A172 (cell line): ENCODE data around the gene EFNA5. TPM values are rescaled to one million over a fixed set of nuclear protein-coding genes. Genes with fewer than 3 reads are reported as not detected.

Source experiments
- DNase-seq: peaks from one replicate; pipeline ENCODE4 v3.0.0-alpha.2; 2015; ENCODE audit warnings: low spot score
- total RNA-seq: library from RNA; depleted of rRNA; stranded (reverse); fragments of >200 nt; shearing (Covaris generic); gene quantifications from 2 replicates; pipeline ENCODE4 v1.2.3, GENCODE V29; 2014

EFNA5 gene
- total RNA-seq, 1 experiment from 2014 or later, result 3.4 TPM

GRCh38 chr5:107672211-107673038 lies 1.7 kb upstream of the EFNA5 start:
- DNase-seq, result peak; percentile 97

DNA sequence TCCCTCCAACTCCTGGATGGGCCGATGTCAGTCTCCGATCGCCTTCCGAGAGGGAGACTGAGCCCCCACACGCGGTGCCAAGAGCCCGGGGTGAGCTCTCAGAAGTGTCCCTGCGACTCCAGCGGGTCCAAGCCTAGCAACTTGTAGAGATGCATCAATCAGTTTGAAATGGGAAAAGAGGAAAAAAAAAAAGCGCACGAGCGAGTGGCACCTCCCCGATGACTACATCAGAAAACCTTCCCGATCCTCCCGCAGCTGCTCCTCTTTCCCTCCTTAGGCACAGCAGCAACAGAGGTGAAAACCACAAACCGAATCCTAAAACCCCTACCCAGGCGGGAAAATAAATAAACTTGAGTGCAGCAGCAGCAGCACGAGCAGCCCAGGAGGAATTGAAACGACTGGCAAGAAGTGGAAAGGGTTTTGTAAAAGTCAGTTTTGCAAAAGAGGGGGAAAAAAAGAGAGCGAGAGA lies 1.0 kb upstream of the EFNA5 start:
- peak; percentile 66 for DNase-seq

- peak; percentile 26 for DNase-seq
These were observed 428 bp downstream of the EFNA5 start for GRCh38 chr5:107670087-107670931.

DNA sequence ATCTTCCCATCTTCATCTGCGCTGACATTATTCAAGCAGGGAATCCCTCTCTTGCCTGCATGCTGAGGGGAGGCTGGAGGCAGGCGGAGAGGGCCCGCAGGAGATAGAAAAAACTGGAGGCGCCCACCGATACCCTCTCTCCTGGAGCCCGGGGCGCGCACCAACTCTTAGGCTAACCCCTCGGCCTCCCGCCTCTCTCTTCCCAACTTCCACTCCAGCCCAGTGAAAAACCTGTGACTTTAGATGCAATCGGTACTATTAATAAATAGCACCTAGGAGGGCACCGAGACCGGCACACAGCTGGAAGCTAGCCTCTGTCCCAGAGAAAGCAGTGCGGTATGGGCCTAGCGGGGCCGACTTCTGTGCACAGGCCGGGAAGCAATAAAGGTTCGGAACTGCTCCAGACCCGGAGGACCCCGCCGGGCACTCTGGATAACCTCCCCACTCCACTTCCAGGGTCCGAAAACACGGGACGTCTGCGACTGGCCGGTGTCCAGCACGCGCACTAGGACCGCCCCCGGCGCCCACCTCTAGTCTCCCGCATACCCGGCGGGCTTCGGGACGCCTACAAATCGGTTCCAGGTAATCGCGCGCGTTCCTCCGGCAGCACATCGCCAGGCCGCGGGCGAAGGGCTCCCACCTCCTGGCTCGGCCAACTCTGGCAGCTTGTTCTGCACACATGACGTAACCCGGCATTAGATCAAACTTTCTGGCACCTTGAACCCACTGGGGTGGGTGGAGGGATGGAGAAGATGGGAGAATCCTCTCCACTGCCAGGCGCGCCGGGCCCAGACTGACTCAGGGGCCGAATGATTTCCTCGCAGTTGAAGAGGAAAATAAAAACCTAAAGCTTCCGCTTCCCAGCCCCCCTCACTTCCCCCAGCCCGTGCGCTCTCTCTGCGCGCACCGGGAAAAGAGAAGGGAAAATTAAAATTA lies 1.4 kb downstream of the EFNA5 start:
- peak; percentile 40 for DNase-seq

- no peak for DNase-seq
These were observed 2.3 kb downstream of the EFNA5 start for GRCh38 chr5:107668154-107669095.

DNA sequence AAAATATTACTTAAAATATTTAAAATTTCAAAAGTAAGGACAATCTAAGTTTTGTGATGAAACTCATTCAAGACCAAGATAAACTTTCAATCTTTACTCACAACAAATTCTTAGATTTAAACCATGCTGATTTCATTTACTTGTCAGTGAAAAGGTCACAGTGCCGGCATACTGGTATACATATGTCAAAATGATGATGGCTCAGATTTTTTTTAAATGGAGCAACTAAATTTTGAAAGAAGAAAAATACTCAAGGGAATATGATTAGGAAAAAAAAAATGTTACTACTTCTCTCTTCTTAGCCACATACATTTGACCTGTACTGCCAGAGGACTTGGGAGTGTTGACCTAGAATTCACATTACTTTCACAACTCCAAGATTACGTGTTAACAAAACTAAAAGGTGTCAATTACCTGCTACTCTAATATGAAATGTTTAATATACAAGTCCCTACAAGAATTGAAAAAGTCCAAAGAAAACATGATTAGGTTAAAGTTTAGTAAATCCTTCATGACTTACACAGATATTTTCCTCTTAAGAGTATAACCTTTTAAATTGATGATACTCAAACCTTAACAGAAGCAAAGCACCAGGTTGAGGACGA lies 4.6 kb downstream of the EFNA5 start:
- no peak for DNase-seq

DNA sequence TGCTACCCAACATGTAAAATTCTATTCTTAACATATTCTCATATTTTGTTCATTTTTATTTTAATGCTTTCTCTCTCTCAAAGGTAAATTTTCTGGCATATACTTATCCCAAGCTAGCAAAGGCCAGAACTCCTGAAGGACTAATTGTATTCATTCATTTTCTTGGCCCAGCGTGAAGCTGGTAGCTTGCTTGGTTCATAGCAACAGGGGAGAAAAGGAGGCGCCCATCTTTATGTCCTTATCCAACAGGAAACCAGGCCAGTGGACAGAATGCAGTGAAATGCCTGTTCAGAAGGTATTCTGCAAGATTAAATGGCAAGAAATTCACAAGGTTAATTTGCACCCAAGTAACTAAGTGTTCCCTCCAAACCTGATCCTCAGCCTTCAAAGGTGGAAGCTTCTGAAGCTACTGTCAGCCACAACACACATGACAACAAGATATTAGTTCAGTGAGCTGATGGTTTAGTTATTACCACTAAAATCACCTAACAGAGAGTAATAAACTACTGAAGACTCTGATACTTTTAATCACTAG lies 5.6 kb downstream of the EFNA5 start:
- no peak for DNase-seq

GRCh38 chr5:107663697-107664096 lies 7.0 kb downstream of the EFNA5 start:
- DNase-seq, result no peak

DNA sequence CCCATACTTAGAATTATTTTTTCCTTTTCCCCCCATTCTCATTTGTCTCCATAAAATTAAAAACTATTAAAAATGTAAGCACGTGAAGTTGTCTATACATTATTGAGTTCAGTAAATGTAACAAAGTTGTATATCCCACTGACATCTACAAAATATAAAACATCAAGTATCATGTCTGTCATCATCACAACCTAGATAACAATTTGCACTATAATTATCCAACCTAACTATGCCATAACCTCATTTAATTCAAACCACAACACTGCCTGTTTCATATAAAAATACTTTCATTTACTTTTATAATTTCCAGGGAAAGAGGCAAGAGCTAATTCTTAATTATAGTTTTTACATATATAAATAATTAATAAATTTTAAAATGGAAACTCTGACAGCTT lies 9.1 kb downstream of the EFNA5 start:
- DNase-seq, result no peak

- DNase-seq, result no peak
These were observed 9.6 kb downstream of the EFNA5 start for GRCh38 chr5:107661038-107661649.

DNA sequence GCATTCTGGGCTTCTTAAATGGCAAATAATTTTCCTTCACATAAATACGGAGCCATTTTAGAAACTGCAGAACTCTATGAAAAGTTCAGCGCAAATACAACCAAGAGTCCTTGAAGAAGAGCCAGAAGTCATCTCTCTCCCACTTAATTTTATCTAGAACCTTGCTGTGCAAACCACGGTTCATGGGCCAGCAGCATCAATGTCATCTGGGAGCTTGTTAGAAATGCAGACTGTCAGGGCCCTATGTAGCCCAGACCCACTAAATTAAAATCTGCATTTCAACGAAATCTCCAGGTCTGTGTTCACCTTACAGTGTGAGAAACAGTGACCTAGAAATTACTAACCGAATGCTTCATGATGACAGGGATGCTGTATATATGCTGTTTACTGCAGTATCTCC lies 12.2 kb downstream of the EFNA5 start:
- no peak for DNase-seq

DNA sequence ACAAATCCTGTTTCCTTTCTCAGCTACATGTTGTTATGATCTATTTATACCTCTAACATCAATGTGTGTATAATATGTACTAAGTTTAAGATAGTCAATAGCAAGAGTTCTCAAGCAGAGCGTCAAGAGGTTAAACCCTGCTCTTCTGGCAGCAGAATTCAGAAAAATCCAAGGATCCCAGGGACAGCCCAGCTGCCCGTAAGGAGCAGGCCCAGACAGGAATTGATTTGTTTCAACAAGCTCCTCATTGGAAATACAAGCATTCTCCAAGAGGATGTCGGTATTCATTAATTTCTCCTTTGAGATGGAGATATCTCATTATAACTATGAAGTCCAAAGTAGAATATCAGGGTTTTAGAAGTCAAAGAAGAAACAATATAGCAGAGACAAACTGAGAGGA lies 14.9 kb downstream of the EFNA5 start:
- DNase-seq, result no peak

- no peak for DNase-seq
These were observed 15.9 kb downstream of the EFNA5 start for GRCh38 chr5:107654827-107655226.

DNA sequence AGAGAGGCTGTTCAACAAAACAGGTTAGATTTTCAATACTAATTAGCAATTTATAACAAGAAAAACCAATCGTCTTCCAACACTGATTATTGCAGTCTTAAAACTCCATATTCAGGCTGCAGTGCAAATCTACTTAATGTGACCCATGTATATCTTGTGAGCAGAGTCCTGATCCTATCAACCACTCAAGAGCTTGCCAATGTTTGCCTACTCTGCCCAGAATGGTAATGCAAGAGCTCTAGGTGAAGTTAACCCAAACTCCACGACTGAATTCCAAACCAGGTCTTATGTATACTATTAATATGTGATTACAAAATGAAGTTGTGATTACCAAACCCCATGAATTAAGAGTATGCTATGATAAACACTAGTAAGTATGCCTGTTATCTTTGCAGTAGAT lies 17.1 kb downstream of the EFNA5 start:
- DNase-seq, result no peak

DNA sequence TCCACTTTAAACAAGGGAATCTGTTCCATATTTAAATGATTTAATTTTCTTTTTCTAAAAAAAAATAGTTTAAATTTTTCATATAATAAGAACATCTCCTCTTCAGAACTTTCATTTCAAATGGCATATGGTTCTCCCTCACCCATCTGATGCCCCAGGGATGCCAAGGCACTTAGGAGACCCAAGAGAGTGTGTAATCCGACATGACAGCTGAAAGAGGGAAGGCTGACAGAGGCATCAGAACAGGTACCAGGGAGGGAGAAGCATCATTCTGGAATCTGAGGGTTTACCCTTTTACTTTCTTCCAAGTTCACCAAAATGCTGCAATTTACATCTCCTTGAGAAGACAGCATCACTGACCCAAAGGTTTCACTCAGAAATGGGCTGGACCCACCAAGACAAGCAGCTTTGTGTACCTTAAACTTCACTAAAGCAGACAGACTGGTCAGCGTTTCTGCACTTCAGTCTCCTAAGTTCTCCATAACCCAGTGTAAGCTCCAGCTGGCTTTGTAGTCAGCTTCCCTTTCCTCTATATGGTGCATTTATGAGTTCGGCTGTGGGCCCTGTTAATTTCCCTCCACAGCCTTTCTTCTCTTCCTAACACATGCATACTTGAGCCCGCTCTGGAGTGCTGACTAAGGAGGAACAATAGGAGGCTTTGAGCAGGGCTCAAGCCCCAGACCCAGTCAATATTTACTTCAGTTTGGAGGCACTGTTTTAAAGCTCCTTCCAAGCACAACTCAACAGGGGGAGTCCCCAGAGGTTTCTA lies 17.7 kb downstream of the EFNA5 start:
- no peak for DNase-seq

DNA sequence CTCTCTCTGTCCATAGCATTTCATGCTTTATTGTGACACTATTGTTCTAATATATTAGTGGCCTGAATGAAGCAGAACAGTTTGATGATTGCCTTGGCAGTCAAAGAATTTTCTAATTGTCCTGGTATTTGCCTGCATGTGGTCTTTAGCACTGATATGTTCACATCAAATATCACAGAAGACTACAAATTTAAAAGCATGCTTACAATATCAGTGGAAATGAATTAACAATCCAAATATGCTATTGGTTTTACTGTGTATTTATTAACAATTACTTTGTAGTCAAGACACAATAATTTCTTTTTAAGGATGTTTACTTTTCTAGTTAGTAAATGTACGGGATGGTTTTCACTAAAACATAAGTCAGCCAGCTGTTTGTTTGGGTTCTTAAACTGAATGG lies 18.3 kb downstream of the EFNA5 start:
- no peak for DNase-seq

GRCh38 chr5:107651325-107651724 lies 19.4 kb downstream of the EFNA5 start:
- no peak for DNase-seq

- DNase-seq, result no peak
These were observed 24.3 kb downstream of the EFNA5 start for GRCh38 chr5:107646418-107646817.

DNA sequence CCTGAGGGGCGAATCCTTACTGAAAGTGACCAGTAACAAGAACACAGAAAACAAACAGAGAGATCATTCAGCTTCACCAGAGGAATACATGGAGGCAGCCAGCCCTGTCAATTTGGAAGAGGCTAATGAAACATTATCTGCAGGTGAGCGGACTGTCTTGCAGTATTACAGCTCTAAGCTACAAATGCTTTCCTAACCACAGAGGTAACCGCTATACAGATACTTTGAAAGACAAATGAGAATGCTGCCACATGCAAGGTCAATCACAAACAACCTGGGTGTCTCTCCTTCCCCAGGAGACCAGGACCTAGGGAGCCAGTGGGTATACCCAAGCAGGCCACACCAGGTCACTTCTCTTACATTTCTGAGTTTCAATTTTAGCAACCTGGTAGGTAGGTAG lies 30.2 kb downstream of the EFNA5 start:
- DNase-seq, result no peak
